ENCODE measurements around the gene MRGPRF.

MRGPRF gene

DNA sequence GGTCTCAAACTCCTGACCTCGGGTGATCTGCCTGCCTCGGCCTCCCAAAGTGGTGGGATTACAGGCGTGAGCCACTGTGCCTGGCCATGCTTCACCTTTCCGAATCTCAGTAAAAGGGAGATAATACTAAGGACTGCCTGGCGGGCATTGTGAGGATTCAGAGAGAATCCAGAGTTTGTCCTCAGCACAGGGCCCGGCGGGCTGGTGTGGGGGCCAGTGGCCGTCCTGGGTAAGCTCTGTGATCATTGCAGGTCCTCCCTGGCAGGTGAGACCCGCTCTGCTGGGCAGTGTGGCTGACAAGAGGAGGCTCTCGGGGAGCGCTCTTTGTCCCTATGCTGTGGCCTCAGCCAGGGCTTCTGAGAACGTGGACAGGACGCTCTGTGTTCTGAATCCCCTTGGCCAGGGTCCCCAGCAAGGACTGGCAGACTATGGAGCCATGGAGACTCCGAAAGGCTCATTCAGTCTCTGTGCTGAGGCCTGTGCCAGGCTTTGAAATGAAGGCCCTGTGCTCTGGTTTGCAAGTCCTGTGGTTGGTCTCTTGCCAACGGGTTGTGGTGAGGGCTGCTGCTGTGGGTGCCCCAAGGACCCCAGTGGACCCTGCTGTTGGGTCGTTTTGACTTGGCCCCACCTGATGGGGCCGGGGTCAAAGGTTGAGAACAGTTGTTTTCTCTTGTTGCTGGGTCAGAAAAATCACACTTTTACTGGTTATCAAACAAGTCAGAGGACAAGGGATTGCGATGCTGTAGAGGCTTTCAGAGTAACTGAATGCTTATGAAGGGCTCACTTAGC, 37.7 kb upstream of the MRGPRF start:
- DNase-seq: no peak

GRCh38 chr11:69049490-69049867, 36.4 kb upstream of the MRGPRF start:
- DNase-seq: no peak

- peak; percentile 90 to 91 for DNase-seq
These were observed 35.8 kb upstream of the MRGPRF start, which contains the start of gene TPCN2 for GRCh38 chr11:69048694-69049489. TPCN2 (plus strand) TSS chr11:69048932; CDS start chr11:69048998, 66 bp downstream.

GRCh38 chr11:69048031-69048693, 35.1 kb upstream of the MRGPRF start:
- DNase-seq: no peak

- no peak for DNase-seq
These were observed 31.3 kb upstream of the MRGPRF start for GRCh38 chr11:69044111-69045013.

DNA sequence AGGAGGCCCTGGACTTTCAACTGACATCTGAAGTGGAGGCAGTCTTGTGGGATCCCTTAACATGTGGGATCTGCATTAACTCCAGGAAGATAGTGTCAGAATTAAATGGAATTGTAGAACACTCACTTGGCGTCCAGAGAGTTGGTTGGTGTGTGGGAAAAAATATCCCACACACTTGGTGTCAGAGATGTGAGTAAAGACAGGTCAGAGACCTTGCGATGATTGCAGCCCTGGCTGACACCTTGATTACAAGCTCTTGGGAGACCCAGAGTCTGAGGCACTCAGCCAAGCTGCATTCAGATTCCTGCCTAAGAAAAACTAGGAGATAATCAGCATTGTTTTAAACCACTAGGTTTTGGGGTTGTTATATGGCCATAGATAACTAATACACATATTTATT, 28.5 kb upstream of the MRGPRF start:
- DNase-seq: no peak

DNA sequence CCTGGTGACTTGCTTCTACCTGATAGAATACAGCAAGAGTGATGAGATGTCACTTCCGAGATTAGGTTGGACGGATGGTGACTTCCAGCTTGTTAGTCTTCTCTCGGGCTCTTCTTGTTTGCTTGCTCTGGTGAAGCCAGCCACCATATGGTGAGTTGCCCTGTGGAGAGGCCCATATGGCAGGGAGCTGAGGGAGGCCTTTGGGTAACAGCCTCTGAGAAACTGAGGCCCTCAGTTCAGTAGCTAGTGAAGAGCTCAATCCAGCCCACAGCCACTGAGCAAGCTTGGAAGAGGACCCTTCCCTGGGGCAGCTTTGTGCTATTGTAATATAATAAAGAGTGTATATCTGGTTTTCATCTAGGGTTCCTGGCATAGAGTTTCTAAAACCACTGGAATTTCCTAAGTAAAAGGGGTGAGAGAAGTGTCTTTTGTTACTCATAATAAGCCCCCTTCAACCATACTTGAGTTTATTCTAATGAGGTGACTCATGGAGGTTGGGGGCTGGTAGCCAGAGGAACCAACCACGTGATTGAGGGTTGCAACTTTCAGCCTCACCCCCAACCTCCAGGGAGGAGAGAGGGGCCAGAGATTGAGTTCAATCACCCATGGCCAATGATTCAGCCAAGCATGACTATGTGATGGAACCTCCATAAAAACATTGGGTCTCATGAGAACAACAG, 27.7 kb upstream of the MRGPRF start:
- DNase-seq: no peak

DNA sequence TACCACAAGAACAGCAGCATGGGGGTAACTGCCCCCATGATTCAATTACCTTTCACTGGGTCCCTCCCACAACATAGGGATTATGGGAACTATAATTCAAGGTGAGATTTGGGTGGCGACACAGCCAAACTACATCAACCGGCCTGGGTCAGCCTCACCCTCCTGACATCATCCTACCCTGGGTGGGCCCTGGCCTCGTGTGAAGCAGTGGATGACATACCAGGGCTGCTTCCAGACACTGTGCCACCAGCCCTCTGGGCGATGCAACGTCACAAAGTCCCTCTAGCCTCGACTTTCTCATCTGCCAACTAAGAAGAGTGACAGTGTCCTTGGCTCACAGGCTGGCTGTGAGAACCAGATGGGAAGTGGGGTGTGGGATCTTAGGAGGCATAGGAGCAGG, 27.0 kb upstream of the MRGPRF start:
- no peak for DNase-seq

DNA sequence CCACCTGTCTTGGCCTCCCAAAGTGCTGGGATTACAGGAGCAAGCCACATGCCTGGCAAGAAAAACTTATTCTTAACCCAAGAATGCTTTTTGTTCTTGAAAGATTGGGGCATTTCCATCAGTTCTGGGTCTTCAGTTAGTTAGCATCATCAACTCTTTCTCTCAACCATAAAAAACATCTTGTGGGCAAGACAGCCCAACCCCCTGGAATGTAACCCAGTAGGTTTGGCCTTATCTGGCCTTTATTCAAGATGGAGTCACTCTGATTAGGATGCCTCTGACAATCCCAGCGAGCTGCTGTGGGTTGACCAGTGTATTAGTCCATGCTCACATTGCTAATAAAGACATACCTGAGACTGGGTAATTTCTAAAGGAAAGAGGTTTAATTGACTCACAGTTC, 26.5 kb upstream of the MRGPRF start:
- no peak for DNase-seq

DNA sequence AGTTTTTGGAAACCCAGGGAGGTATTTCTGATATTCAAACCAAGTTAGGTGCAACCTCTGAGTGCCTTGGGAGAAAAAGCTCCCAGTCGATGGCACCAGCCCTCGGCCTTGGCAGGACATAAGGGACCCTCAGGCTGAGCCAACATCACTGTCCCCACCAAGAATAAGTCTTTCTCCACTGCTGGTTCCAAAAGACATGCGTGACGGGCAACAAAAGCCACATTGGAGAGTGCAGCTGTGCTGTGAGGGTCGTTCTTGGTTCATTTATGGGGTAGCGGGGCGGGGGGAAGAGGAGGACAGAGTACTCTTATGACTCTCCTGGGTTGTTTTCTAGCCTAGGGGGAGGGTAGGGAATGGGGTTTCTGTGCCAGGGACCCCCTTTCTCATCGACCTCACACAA, 24.5 kb upstream of the MRGPRF start:
- DNase-seq: no peak

DNA sequence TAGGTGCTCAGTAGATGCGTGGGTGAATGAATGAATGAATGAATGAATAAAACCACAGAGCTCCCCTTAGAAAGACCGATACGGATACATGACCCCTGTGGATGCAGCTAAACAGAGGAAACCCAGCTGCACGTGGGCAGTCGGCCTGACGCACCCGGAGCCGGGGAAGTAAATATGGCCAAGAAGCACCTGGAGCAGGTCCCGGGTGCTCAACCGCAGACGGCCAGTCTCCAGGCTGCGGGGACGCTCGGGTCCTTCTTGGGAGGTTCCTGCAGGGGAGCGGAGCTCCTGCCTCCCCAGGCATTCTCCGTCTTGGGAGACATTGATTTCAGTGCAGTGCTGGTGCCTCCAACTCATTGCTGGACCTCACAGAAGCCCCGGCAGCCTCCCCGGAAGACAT, 24.0 kb upstream of the MRGPRF start:
- DNase-seq: no peak

- DNase-seq: no peak
These were observed 22.9 kb upstream of the MRGPRF start for GRCh38 chr11:69035946-69036340.

DNA sequence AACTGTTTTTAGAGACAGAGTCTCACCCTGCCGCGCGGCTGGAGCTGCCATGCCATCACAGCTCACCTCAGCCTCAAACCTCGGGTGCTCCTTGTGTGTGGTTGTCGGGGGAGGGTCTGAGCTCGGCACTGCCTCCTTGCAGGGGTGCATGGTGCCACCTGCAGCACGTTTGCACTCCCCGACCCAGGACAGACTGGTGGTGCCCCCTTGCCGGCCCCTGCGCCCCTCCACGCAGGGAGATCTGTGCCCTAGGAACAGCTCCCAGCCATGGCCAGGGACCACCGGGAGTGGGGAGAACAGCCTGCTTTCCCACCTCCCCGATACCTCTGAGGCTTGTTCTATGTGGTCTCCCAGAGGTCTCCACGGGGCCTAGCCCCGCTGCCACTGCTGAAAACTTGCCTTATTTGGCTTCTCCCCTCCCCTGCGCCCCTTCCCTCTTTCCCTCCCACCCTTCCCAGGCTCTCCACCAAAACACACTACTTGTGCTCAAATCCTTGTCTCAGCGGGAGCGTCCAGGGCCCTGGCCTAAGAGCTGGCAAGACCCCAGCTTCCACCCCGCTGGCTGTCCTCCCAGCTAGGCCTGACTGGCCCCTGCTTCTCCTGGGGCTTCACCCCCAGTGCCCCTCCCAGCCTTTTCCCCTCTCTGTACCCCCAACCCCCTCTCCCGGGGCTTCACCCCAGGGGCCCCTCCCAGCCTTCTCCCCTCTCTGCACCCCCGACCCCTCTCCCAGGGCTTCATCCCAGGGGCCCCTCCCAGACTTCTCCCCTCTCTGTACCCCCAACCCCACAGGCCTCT, 22.3 kb upstream of the MRGPRF start:
- no peak for DNase-seq

DNA sequence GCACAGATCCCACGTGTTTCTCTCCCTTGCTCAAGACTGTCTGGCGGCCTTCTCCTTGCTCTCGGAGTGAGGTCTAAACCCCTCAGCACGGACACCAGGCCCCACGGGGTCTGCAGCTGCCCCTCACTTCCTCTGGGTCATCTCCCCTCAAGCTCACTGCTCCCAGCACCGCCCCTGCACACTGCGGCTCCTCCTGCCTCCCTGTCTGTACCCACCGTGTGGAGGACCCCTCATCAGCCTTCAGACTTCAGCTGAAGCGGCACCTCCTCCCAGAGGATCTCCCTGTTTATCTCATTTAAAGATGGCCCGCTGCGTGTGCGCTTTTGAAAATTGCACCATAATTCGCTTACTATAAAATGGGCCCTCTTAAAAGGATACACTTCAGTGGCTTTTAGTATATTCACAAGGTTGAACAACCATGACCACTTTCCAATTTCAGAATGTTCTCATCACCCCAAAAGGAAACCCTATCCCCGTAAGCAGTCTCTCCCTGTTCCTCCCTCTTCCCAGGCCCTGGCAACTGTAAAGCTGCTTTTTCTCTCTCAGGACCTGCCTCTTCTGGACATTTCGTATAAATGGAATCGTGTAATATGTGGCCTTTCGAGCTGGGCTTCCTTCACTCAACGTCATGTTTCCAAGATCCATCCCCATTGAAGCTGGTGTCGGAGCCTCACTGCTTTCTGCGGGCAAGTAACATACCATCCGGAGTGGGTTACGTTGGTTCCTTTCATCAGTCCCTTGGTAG, 21.2 kb upstream of the MRGPRF start:
- no peak for DNase-seq

DNA sequence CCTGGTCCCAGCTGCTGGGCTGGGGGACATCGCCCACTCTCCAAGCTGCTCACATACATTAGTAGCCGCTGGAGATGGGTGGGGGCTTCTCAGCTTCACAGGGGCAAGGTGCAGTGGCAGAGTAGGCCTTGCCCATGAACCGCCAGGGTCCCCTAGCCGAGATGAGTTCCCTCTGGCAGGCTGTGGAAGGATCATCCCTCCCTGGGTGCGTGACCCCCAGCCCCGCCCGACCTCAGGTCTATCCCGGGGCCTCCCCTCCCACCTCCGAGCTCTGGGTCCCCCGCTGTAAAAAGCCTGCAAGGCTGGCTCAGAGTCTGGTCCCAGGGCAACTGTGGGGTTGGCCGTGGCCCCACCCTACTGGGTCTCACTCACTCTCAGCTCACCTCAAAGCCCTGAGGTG, 20.4 kb upstream of the MRGPRF start:
- no peak for DNase-seq

DNA sequence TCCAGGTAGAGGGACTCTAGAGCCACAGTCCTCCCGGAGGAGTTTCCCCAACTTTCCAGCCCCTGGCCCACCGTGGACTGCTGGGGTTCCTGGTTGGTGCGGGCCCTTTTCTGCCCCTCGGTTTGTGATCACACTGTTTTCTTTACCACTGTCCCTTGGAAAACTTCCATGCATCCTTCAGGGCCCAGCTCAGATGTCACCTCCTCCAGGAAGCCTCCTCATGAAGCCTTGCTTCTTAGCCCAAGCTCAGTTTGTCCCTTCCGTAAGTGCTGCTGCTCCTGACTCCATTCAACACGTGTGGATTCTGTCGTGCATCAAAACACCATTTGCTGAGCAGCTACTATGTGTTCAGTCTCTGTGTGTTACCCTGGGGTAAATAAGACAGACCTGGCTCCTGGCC, 19.8 kb upstream of the MRGPRF start:
- DNase-seq: no peak

DNA sequence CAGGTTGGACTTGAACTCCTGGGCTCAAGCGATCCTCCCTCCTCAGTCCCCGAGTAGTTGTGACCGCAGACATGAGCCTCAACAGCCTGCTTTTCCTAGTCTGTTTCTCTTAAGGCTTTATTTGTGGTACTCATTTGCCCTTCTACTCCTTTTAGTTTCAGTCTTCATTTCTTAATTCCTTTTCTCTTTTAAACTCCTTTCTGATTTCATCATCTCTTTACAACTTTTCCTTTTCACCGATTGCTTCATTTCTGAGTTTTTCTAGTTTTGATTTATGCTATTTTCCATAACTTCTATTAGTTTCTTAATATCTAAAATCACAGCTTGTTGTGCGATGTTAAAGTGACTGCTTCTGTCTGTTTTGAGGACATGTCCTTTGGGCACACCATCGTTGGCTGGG, 17.3 kb upstream of the MRGPRF start:
- no peak for DNase-seq

DNA sequence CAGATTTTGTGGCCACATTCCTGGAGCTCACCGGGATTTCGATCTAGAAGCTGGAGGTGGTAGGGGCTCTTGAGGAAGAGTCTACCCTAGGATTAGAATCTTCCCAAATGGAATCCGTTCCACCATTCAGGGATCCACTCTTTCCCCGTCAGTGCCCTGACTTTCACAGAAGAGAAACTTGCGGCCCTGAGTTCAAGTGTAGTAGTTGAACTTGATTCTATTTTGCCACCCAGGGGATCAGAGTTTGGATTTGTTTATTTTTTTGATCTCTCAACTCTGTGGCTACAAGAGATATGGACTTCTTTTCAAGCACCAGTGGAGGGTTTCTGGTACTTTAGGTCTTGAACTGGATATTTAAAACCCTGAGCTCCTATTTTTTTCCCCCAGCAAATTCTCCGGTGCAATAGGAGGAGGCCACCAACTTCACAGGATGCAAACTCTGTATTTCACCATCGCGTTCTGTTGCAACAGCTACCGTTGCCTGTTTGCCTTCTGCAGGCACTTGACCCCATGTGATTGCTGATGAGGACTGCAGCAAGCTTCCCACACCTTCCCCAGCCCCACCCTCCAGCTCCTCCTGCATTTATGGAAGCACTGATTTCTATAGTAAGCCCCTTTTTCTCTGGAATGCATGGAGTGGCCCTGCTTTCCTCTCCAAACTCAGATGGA, 14.8 kb upstream of the MRGPRF start:
- DNase-seq: no peak

DNA sequence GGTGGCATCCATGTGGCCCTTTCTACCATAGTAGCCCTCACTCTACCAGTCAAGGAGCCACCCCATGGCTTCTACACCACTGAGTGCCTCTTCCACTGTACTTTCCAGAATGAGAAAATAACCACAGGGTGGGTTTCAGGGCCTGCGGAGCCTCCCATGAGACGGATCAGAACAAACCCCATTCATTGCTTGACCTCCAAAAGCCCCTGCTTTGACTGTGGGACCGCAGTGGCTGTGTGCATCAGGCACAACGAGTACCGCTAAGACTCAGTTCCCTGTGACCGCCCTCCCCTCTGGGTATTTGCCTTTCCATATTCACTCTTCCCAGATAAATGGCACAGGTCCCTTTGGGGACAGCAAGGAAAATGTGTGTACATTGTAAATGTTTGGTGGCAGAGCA, 11.5 kb upstream of the MRGPRF start:
- no peak for DNase-seq

GRCh38 chr11:69022260-69022659, 9.2 kb upstream of the MRGPRF start:
- no peak for DNase-seq

All from stimulated activated CD4-positive, alpha-beta T cell treated with anti-CD3 and anti-CD28 coated beads, Interleukin-4, amount 100 ng/mL, for 4 hours (primary cell).